Progenitor cell of endocrine pancreas (in vitro differentiated cells): Measurements from ENCODE around the gene FZR1. TPM values are rescaled to one million over a fixed set of nuclear protein-coding genes. Genes with fewer than 3 reads are reported as not detected.
"Not testable (repeated sequence)": the region's sequence is repeated elsewhere in the genome, so short reads cannot be mapped to it uniquely, and the experiment has no call there.

ENCODE experiments used
- DNase-seq: peaks from one replicate; pipeline ENCODE4 v3.0.0; 2021; ENCODE audit warnings: low spot score; ENCODE audit not compliant: unreplicated experiment
- H3K27ac Mint-ChIP-seq: 2 replicates; pipeline ENCODE4 v1.8.0; 2021; ENCODE audit warnings: mild to moderate bottlenecking, moderate library complexity, mixed read lengths
- H3K27me3 Mint-ChIP-seq: 2 replicates; pipeline ENCODE4 v1.8.0; 2021; ENCODE audit warnings: mixed read lengths
- H3K36me3 Mint-ChIP-seq: 2 replicates; pipeline ENCODE4 v1.8.0; 2022; ENCODE audit warnings: mixed read lengths; ENCODE audit not compliant: insufficient read depth
- H3K4me1 Mint-ChIP-seq: 2 replicates; pipeline ENCODE4 v1.8.0; 2021; ENCODE audit warnings: low read depth, mixed read lengths
- H3K4me3 Mint-ChIP-seq: 2 replicates; pipeline ENCODE4 v1.8.0; 2021; ENCODE audit warnings: low read depth, mild to moderate bottlenecking, moderate library complexity, mixed read lengths
- H3K9me3 Mint-ChIP-seq: 2 replicates; pipeline ENCODE4 v1.8.0; 2021; ENCODE audit warnings: low read depth, mixed read lengths
- total RNA-seq: library from RNA; stranded (reverse); gene quantifications from 2 replicates; pipeline ENCODE4 v1.2.1, GENCODE V29; 2021
- TF ChIP-seq, protein P1 (sequence below): fragments of 200-600 bp; sonication (generic); IDR thresholded peaks from one replicate; pipeline ENCODE4 v1.5.0; 2021; ENCODE audit warnings: antibody characterized with exemption, mild to moderate bottlenecking; ENCODE audit not compliant: unreplicated experiment

Gene FZR1
- total RNA-seq, 1 donor from 2014 or later = 70.5 TPM

DNA sequence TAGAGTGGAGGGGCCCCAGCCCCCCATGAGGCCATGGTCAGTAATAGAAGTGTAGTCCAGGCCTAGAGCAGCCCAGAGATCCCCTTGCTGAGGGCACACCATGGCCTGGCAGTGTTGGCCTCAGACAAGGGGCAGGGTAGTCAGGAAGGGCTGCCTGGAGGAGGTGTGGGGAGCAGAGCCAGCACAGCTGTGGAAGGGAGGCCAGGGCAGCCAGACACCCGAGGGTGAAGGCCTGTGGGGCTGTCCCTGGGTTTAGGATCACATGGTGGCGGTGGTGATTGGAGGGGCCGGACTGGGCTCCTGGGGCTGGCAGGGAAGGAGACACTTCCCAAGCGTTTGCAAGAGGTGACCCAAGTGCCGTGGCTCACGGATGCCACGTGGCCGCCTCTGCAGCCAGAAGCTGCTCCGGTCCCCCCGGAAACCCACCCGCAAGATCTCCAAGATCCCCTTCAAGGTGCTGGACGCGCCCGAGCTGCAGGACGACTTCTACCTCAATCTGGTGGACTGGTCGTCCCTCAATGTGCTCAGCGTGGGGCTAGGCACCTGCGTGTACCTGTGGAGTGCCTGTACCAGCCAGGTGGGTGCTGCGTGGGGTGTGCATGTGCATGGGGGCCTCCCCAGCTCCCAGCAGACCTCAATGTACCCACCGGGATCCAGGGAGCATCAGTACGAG, 21.3 kb downstream of the FZR1 start:
- no peaks in the 10 kb centered on the region for H3K27me3 Mint-ChIP-seq
- H3K36me3 Mint-ChIP-seq = peaks cover 5% of the 10 kb centered on the region
- H3K27ac Mint-ChIP-seq = no peak overlapping the region
- no peak for DNase-seq
- no peak overlapping the region for H3K4me3 Mint-ChIP-seq
- TF ChIP-seq, protein P1, sequence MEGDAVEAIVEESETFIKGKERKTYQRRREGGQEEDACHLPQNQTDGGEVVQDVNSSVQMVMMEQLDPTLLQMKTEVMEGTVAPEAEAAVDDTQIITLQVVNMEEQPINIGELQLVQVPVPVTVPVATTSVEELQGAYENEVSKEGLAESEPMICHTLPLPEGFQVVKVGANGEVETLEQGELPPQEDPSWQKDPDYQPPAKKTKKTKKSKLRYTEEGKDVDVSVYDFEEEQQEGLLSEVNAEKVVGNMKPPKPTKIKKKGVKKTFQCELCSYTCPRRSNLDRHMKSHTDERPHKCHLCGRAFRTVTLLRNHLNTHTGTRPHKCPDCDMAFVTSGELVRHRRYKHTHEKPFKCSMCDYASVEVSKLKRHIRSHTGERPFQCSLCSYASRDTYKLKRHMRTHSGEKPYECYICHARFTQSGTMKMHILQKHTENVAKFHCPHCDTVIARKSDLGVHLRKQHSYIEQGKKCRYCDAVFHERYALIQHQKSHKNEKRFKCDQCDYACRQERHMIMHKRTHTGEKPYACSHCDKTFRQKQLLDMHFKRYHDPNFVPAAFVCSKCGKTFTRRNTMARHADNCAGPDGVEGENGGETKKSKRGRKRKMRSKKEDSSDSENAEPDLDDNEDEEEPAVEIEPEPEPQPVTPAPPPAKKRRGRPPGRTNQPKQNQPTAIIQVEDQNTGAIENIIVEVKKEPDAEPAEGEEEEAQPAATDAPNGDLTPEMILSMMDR = no peak
- no peaks in the 10 kb centered on the region for H3K9me3 Mint-ChIP-seq
- H3K4me1 Mint-ChIP-seq = no peaks in the 10 kb centered on the region

DNA sequence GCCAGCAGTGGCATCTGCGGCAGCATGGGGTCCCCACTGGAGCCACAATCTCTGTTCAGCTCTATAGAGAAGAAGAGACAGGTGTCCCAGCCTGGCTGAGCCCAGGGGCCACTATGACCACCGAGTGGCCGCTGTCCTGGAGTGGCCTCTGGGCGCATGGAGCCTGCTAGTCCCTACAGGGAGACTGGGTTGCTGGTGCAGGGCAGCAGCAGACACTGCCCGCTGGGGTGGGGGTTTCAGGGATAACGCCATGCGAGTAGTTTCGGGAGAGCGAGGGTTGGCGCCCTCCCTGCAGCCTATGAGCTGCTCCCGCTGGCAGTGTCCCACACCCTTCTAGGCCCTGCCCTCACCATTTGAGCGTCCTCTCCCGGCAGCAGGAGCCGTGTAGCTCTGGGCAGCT, 22.0 kb downstream of the FZR1 start:
- Mint-ChIP-seq H3K4me3 (no peak overlapping the region), H3K36me3 (peaks cover 6% of the 10 kb centered on the region), H3K9me3 (no peaks in the 10 kb centered on the region), H3K4me1 (no peaks in the 10 kb centered on the region), H3K27me3 (no peaks in the 10 kb centered on the region), H3K27ac (no peak overlapping the region)
- TF ChIP-seq, protein P1 = no peak
- DNase-seq = no peak

DNA sequence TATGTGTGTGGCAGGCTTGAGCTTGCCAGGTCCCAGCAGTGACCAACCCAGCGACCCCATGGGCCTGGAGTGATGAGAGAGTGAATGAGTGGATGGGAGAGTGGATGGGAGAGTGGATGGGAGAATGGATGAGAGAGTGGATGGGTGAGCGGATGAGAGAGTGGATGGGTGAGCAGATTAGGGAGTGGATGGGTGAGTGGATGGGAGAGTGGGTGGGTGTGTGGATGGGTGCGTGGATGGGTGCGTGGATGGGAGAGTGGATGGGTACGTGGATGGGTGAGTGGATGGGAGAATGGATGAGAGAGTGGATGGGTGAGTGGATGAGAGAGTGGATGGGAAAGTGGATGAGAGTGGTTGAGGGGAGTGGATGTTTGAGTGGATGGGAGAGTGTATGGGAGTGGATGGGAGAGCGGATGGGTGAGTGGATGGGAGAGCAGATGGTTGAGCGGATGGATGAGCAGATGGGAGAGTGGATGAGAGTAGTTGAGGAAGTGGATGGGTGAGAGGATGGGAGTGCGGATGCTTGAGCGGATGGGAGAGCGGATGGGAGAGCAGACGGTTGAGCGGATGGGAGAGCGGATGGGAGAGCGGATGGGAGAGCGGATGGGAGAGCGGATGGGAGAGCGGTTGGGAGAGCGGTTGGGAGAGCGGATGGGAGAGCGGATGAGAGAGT, 22.6 kb downstream of the FZR1 start:
- H3K4me1 Mint-ChIP-seq = no peaks in the 10 kb centered on the region
- H3K27me3 Mint-ChIP-seq = no peaks in the 10 kb centered on the region
- DNase-seq = no peak
- no peaks in the 10 kb centered on the region for H3K9me3 Mint-ChIP-seq
- H3K27ac Mint-ChIP-seq = no peak overlapping the region
- H3K4me3 Mint-ChIP-seq = no peak overlapping the region
- TF ChIP-seq, protein P1 = no peak
- peaks cover 8% of the 10 kb centered on the region for H3K36me3 Mint-ChIP-seq

DNA sequence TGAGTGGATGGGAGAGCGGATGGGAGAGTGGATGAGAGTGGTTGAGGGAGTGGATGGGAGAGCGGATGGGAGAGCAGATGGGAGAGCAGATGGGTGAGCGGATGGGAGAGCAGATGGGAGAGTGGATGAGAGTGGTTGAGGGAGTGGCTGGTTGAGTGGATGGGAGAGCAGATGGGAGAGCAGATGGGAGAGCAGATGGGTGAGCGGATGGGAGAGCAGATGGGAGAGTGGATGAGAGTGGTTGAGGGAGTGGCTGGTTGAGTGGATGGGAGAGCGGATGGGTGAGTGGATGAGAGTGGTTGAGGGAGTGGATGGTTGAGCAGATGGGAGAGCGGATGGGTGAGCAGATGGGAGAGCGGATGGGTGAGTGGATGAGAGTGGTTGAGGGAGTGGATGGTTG, 23.2 kb downstream of the FZR1 start:
- H3K4me1 Mint-ChIP-seq, H3K36me3 Mint-ChIP-seq, DNase-seq, H3K9me3 Mint-ChIP-seq, H3K27ac Mint-ChIP-seq, H3K27me3 Mint-ChIP-seq, H3K4me3 Mint-ChIP-seq: not testable (repeated sequence)

DNA sequence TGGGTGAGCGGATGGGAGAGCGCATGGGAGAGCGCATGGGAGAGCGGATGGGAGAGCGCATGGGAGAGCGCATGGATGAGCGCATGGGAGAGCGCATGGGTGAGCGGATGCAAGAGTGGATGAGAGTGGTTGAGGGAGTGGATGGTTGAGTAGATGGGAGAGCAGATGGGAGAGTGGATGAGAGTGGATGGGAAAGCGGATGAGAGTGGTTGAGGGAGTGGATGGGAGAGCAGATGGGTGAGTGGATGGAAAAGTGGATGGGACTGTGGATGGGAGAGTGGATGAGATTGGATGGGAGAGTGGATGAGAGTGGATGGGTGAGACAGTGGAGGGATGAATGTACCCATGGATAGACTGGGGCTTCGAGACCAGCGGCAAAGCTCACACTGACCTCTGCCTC, 24.3 kb downstream of the FZR1 start:
- Mint-ChIP-seq H3K9me3 (no peaks in the 10 kb centered on the region), H3K36me3 (peaks cover 12% of the 10 kb centered on the region), H3K27me3 (no peaks in the 10 kb centered on the region), H3K27ac (no peak overlapping the region), H3K4me1 (no peaks in the 10 kb centered on the region), H3K4me3 (no peak overlapping the region)
- DNase-seq = no peak
- TF ChIP-seq, protein P1 = no peak

DNA sequence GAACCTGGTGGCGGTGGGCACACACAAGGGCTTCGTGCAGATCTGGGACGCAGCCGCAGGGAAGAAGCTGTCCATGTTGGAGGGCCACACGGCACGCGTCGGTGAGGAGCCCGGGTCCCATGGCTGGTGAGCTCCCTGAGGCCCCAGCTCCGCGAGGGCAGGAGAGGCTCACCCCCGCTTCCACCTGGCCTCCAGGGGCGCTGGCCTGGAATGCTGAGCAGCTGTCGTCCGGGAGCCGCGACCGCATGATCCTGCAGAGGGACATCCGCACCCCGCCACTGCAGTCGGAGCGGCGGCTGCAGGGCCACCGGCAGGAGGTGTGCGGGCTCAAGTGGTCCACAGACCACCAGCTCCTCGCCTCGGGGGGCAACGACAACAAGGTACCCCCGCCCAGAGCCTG, 25.6 kb downstream of the FZR1 start:
- TF ChIP-seq, protein P1 = no peak
- H3K4me1 Mint-ChIP-seq = no peaks in the 10 kb centered on the region
- no peaks in the 10 kb centered on the region for H3K27me3 Mint-ChIP-seq
- no peak overlapping the region for H3K4me3 Mint-ChIP-seq
- H3K36me3 Mint-ChIP-seq = peaks cover 12% of the 10 kb centered on the region
- no peaks in the 10 kb centered on the region for H3K9me3 Mint-ChIP-seq
- DNase-seq = no peak
- H3K27ac Mint-ChIP-seq = no peak overlapping the region
